OCI-LY3 (cell line): ENCODE results near the gene CFAP46.

ENCODE experiments used
- H2AFZ ChIP-seq: fragments of 200-600, 300-600 bp; shearing (Covaris generic); 2 replicates; pipeline ENCODE4 v1.6.0; 2014; ENCODE audit warnings: antibody characterized with exemption, low read depth, low read length
- H3K27ac ChIP-seq: fragments of 200-600, 300-600 bp; sonication (generic); 2 replicates; pipeline ENCODE4 v1.5.1; 2014; ENCODE audit warnings: mild to moderate bottlenecking, low read length, moderate library complexity, mixed read lengths
- H3K27me3 ChIP-seq: fragments of 200-600, 300-600 bp; sonication (generic); 2 replicates; pipeline ENCODE4 v1.6.1; 2014; ENCODE audit warnings: low read depth, low read length, mixed read lengths
- H3K36me3 ChIP-seq: fragments of 200-600, 300-600 bp; sonication (generic); replicated peaks from 2 replicates; pipeline ENCODE3; 2014; ENCODE audit warnings: low read depth, low read length, mixed read lengths
- H3K4me1 ChIP-seq: fragments of 300-600, 200-600 bp; sonication (generic); 2 replicates; pipeline ENCODE4 v1.6.1; 2014; ENCODE audit warnings: low read length, mixed read lengths
- H3K4me2 ChIP-seq: fragments of 200-600, 300-600 bp; sonication (generic); 2 replicates; pipeline ENCODE4 v1.6.1; 2014; ENCODE audit warnings: low read length, mixed read lengths
- H3K4me3 ChIP-seq: fragments of 300-600, 200-600 bp; sonication (generic); 2 replicates; pipeline ENCODE4 v1.5.1; 2014; ENCODE audit warnings: antibody characterized with exemption, mild to moderate bottlenecking, low read length, moderate library complexity
- H3K79me2 ChIP-seq: fragments of 300-600, 200-600 bp; shearing (Covaris generic); 2 replicates; pipeline ENCODE4 v1.6.1; 2014; ENCODE audit warnings: mild to moderate bottlenecking, low read length, mixed read lengths
- H3K9ac ChIP-seq: fragments of 300-600, 200-600 bp; shearing (Covaris generic); 2 replicates; pipeline ENCODE4 v1.6.0; 2014; ENCODE audit warnings: mild to moderate bottlenecking, low read length, moderate library complexity
- H3K9me3 ChIP-seq: fragments of 200-600, 300-600 bp; shearing (Covaris generic); 2 replicates; pipeline ENCODE4 v1.6.1; 2014; ENCODE audit warnings: low read length, mixed read lengths; ENCODE audit not compliant: insufficient read depth
- H4K20me1 ChIP-seq: fragments of 200-600, 300-600 bp; sonication (generic); 2 replicates; pipeline ENCODE4 v1.6.1; 2016; ENCODE audit warnings: low read length, mixed read lengths; ENCODE audit not compliant: insufficient read depth
- EZH2phosphoT487 ChIP-seq: fragments of 200-600 bp; shearing (Covaris generic); IDR thresholded peaks from 2 replicates; pipeline ENCODE4 v1.6.1; 2018; ENCODE audit warnings: antibody characterized with exemption, mixed run types, low read depth
- TF ChIP-seq, protein P1 (sequence below): fragments of 200-600, 300-600 bp; sonication (generic); IDR thresholded peaks from 2 replicates; pipeline ENCODE4 v1.5.1; 2014; ENCODE audit warnings: antibody characterized with exemption, low read length, low read depth

The CFAP46 gene

DNA sequence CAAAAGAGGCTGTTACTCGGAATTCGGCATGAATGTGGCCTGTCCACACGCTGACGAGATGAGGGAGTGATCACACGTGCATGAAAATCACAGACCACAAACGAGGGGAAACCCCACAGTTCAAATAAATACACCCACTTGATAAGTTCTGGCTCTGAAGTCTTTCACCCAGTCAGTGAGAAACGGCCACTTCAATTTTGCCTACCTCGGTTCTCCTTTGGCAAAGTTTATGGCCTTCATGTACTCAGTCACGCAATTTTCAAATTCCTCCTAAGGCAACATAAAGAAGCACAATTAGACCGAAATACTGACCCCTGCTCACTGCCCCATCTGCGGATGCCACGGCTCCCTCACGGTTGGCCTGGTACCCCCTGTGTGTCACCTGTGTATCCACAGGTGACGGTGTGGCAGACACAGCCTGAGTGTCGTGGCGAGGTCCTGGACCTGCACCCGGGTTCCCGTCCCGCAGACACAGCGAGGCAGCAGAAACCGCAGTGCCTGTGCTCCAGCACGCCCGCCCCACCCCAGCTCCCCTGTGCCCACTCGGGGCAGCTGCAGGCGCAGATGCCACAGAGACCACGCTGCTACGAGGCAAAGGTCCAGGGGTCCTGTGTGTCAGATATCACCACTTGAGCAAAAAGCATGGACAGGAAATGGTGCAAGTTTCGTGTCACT is 1.4 kb downstream of the CFAP46 start:
- Histone ChIP-seq H3K36me3 (no peaks in the 10 kb centered on the region), H3K27ac (peak overlapping the region; percentile 47), H3K9ac (peak overlapping the region; percentile 20; the same call in 1 of the 2 replicates), H3K4me2 (peak overlapping the region; percentile 83), H3K79me2 (no peaks in the 10 kb centered on the region), H3K4me3 (peak overlapping the region; percentile 49), H4K20me1 (no peaks in the 10 kb centered on the region), H3K9me3 (no peaks in the 10 kb centered on the region), H2AFZ (no peak overlapping the region; the same call in 1 of the 2 replicates), H3K27me3 (no peaks in the 10 kb centered on the region), H3K4me1 (peaks cover 31% of the 10 kb centered on the region)
- TF ChIP-seq, protein P1, sequence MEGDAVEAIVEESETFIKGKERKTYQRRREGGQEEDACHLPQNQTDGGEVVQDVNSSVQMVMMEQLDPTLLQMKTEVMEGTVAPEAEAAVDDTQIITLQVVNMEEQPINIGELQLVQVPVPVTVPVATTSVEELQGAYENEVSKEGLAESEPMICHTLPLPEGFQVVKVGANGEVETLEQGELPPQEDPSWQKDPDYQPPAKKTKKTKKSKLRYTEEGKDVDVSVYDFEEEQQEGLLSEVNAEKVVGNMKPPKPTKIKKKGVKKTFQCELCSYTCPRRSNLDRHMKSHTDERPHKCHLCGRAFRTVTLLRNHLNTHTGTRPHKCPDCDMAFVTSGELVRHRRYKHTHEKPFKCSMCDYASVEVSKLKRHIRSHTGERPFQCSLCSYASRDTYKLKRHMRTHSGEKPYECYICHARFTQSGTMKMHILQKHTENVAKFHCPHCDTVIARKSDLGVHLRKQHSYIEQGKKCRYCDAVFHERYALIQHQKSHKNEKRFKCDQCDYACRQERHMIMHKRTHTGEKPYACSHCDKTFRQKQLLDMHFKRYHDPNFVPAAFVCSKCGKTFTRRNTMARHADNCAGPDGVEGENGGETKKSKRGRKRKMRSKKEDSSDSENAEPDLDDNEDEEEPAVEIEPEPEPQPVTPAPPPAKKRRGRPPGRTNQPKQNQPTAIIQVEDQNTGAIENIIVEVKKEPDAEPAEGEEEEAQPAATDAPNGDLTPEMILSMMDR = no peak
- TF ChIP-seq EZH2phosphoT487 = no peak

DNA sequence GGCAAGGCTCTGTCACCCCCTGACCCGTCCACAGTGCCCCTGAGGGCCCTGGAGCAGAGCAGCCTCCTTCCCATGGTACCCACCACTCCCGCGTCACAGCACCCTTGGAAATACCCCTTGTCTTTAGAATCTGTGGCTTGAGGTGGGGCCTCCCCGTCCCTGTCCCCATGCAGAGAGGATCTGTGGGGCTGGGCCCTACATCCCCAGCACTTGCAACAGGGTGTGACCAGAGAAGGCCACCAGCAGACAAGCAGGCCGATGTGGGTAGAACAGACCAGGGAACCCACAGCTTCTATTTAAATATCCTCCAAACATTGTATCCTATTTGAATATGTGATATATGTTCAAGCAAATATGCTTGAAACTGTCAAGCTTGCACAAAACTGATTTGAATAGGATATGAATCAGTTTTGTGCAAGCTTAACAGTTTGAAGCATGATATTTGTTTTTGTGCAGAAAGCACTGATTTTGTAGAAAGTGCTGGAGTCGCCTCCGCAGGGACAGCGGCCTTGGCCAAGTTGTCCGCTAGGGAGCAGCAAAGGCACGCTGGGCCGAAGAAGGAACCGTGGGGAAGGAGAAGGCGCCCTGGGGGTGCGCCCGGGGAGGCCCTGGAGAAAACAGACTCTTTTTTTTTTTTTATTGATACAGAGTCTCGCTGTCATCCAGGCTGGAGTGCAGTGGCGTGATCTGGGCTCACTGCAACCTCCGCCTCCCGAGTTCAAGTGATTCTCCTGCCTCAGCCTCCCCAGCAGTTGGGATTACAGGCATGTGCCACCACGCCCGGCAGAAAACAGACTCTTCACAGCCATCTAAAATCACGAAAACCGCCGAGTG is 2.2 kb downstream of the CFAP46 start:
- Histone ChIP-seq H2AFZ (no peak overlapping the region; the same call in 1 of the 2 replicates), H3K9ac (peak overlapping the region; percentile 20; the same call in 1 of the 2 replicates), H3K4me3 (peak overlapping the region; percentile 49), H3K4me1 (peaks cover 31% of the 10 kb centered on the region), H3K27me3 (no peaks in the 10 kb centered on the region), H4K20me1 (no peaks in the 10 kb centered on the region), H3K36me3 (no peaks in the 10 kb centered on the region), H3K9me3 (no peaks in the 10 kb centered on the region), H3K27ac (peak overlapping the region; percentile 47), H3K79me2 (no peaks in the 10 kb centered on the region), H3K4me2 (peak overlapping the region; percentile 83)
- no peak for TF ChIP-seq EZH2phosphoT487
- TF ChIP-seq, protein P1 = peak; percentile 66

DNA sequence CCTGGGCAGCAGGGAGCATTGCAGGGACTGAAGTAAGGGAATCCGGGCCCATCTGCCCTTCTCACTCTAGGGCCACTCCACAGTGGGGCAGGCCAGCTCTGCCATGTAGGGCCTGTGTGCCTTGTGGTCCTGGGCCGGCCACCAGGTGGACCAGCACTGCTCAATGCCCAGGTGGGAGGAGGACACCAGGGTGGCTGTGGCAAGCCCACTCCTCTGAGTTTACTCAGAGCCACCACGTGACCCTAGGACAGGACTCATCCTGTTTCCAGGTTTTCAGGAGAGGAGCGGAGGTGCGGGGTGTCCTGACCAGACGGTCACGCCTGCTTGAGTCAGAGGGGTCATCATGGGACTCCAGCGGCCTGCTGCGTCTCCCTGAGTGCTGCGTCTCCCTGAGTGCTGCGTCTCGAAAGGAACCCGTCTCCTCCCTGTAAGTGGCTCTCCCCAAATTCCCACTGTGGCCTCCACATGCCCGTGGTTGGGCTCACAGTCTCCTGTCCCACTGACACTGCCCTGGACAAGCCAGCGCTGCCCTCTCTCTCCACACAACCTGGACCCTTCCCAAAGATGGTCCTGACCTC is 2.9 kb downstream of the CFAP46 start:
- peak overlapping the region; percentile 83 for H3K4me2 ChIP-seq
- no peaks in the 10 kb centered on the region for H3K27me3 ChIP-seq
- H3K4me1 ChIP-seq = peaks cover 31% of the 10 kb centered on the region
- H3K27ac ChIP-seq = no peak overlapping the region
- no peak overlapping the region for H3K4me3 ChIP-seq
- no peaks in the 10 kb centered on the region for H3K36me3 ChIP-seq
- no peaks in the 10 kb centered on the region for H3K79me2 ChIP-seq
- no peaks in the 10 kb centered on the region for H4K20me1 ChIP-seq
- TF ChIP-seq, protein P1 = no peak
- no peak for TF ChIP-seq EZH2phosphoT487
- H3K9ac ChIP-seq = no peak overlapping the region
- H3K9me3 ChIP-seq = no peaks in the 10 kb centered on the region
- H2AFZ ChIP-seq = no peak overlapping the region
